ENCODE data around the gene SP2. TPM values are rescaled to one million over a fixed set of nuclear protein-coding genes. Genes with fewer than 3 reads are reported as not detected.
A peak's percentile ranks its signal among the peaks of the same experiment; 100 is the strongest.

Gene SP2
- total RNA-seq, 1 donor from 2014 or later = 18.0 TPM

DNA sequence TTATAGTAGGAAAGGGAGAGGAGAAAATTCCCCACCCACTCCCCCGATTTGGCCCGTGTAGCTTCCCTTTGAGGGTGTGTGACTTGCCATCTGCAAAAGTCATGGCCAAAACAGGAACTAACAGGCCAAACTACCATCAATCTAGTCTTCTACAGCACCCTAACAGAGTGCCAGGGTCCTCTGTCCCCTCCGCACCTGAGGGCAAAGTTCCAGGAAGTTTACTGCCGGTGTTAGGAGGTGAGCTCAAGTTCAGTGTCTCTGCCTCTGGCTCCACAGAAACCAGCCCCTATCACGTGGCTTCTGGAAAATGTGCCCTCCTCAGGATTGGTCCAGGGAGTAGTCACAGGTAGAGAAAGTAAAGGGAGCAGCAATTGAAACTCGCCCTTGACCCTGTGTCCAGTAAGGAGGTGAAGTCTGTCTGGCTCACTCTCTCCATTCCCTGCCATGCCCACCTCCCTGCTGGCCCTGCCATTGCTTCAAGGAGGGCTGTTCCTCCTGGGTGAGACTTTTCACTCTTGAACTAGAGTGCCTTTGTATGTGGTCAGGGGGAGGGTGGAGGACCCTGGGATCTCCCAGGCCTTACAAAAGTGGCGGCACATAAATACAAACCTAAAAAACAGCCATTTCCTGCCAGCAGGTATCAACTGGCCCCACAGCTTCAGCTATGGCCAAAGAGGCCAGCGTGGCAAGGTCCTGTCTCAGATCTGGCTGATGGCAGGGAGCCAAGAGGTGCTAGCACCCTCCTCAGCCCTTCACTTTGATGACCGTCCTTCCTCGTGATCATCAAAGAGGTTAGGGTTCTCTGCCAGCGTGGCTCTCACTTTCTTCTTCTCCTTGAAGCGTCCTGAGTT lies 56.4 kb downstream of the SP2 start:
- Mint-ChIP-seq H3K27me3 (ENCODE audit: low read depth) (no peaks in the 10 kb centered on the region), H3K36me3 (no peaks in the 10 kb centered on the region), H3K4me1 (peaks cover 41% of the 10 kb centered on the region), H3K4me3 (no peak overlapping the region), H3K27ac (no peak overlapping the region), H3K9me3 (no peaks in the 10 kb centered on the region)
- no peak for TF ChIP-seq CTCF (IDR thresholded peaks at IDR 0.05; ENCODE audit: unreplicated experiment)
- DNase-seq (ENCODE audit: low spot score in 2 of 2, unreplicated experiment in 2 of 2) = no peak

GRCh38 chr17:47953909-47954308 lies 57.9 kb downstream of the SP2 start:
- no peak overlapping the region for H3K4me3 Mint-ChIP-seq
- peak; percentile 46 for TF ChIP-seq CTCF (IDR thresholded peaks at IDR 0.05; ENCODE audit: unreplicated experiment)
- peaks cover 54% of the 10 kb centered on the region for H3K4me1 Mint-ChIP-seq
- H3K36me3 Mint-ChIP-seq = no peaks in the 10 kb centered on the region
- no peaks in the 10 kb centered on the region for H3K27me3 Mint-ChIP-seq (ENCODE audit: low read depth)
- no peak overlapping the region for H3K27ac Mint-ChIP-seq
- no peak for DNase-seq (ENCODE audit: low spot score in 2 of 2, unreplicated experiment in 2 of 2)
- no peaks in the 10 kb centered on the region for H3K9me3 Mint-ChIP-seq

DNA sequence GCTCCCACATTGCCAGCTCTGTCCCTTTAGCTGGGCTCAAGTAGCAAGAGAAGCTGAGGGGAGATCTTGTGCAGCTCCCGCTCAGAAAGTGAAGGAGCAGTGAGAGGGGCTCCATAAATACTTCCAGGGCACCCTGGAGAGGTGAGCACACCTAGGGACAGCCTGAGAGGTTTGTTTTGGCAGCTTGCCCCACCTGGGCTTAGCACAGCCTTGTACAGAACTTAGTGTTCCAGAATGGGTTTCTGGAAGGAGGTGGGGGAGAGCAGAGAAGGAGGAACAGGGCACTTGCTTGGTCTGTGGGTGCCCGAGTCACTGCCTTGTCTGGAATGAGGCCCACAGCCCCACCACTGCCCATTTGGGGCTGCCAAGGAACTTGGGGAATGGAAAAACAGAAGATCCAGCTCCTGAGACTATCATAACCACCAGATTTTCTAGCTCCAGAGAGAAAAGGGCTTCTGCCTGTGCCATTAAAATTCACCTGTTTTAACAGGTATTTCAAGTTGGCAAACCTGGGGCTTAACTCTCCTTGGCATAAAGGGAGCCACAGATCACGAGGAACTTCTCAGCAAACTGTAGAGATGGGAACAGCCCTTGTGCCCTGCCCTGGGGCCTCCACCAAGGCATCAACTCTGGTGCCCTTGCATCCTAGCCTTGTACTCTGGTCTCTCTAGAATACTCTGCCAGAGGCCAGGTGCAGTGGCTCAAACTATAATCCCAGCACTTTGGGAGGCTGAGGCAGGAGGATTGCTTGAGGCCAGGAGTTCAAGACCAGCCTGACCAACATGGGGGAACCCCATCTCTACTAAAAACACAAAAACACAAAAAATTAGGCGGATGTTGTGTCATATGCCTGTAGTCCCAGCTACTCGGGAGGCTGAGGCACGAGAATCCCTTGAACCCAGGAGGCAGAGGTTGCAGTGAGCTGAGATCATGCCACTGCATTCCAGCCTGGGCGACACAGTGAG lies 59.7 kb downstream of the SP2 start:
- no peak for TF ChIP-seq CTCF (IDR thresholded peaks at IDR 0.05; ENCODE audit: unreplicated experiment)
- peak overlapping the region; percentile 60 for H3K4me3 Mint-ChIP-seq
- peak overlapping the region; percentile 75 for H3K27ac Mint-ChIP-seq
- H3K27me3 Mint-ChIP-seq (ENCODE audit: low read depth) = no peaks in the 10 kb centered on the region
- H3K36me3 Mint-ChIP-seq = no peaks in the 10 kb centered on the region
- DNase-seq (ENCODE audit: low spot score in 2 of 2, unreplicated experiment in 2 of 2) = no peak
- peaks cover 60% of the 10 kb centered on the region for H3K4me1 Mint-ChIP-seq
- H3K9me3 Mint-ChIP-seq = no peaks in the 10 kb centered on the region

DNA sequence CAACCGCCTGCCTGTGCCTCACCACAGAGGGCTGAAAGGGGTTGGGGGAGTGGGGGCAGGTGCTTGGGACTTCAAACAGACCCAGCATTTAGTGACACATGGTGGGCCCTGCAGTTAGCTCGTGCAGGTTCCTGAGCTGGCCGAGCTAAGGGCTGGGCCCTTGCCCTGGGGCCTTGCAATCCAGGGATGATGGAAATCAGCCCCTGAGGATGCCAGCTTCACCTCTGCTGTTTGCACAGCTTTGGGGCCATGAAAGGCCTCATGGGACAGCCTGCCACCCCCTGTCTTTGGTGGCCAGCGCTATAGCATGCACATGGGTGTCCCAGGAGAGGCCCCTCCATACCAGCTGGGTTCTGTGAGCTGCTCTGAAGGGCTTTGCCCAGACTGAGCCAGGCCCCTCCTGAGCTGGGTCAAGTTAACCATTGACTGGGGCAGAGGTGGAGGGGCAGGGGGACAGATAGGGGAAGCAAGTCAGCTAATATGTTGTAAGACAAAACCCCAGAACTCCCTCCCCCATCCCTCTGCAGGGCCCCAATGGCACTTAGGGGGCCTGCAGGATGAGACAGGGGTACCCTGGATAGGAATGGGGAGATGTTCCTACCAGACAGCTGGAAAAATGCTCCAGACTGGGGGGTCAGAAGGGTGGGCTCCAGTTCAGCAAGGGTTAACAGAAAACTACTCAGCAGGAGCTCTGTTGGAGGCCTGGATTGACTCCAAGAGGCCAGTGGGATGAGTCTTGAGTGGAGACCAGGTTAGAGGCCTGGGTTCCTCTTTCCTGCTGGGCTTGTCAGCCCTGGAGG lies 61.0 kb downstream of the SP2 start:
- Mint-ChIP-seq H3K27me3 (ENCODE audit: low read depth) (no peaks in the 10 kb centered on the region), H3K36me3 (no peaks in the 10 kb centered on the region), H3K4me1 (peaks cover 60% of the 10 kb centered on the region), H3K9me3 (peaks cover 3% of the 10 kb centered on the region), H3K4me3 (peak overlapping the region; percentile 60), H3K27ac (no peak overlapping the region)
- DNase-seq (ENCODE audit: low spot score in 2 of 2, unreplicated experiment in 2 of 2) = no peak
- no peak for TF ChIP-seq CTCF (IDR thresholded peaks at IDR 0.05; ENCODE audit: unreplicated experiment)
